Mammary epithelial cell (primary cell): ENCODE data around the gene ACADM.
"Not testable (repeated sequence)": the region's sequence is repeated elsewhere in the genome, so short reads cannot be mapped to it uniquely, and the experiment has no call there.

Source experiments
- EZH2 ChIP-seq: IDR thresholded peaks from 2 replicates; pipeline ENCODE4 v1.6.1; 2012; ENCODE audit warnings: low read length, inconsistent platforms, borderline replicate concordance
- TF ChIP-seq, protein P1 (sequence below), 2 donors: IDR thresholded peaks in 1 of 2; conservative IDR thresholded peaks in 1 of 2; 2 replicates each; pipeline ENCODE4 v1.5.1; 2011 to 2012; ENCODE audit warnings: inconsistent platforms in 2 of 2, low read length in 2 of 2, mild to moderate bottlenecking in 2 of 2, control low read depth in 1 of 2, low read depth in 1 of 2; ENCODE audit not compliant: insufficient read depth in 1 of 2; ENCODE audit errors: extremely low read depth in 1 of 2

DNA sequence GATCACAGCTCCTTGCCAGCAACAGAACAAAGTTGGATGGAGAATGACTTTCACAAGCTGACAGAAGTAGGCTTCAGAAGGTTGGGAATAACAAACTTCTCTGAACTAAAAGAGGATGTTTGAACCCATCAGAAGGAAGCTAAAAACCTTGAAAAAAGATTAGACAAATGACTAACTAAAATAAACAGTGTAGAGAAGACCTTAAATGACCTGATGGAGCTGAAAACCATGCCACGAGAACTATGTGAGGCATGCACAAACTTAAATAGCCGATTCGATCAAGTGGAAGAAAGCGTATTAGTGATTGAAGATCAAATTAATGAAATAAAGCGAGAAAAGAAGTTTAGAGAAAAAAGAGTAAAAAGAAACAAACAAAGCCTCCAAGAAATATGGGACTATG, 54.2 kb downstream of the ACADM start:
- not testable (repeated sequence) for TF ChIP-seq EZH2
- TF ChIP-seq, protein P1, sequence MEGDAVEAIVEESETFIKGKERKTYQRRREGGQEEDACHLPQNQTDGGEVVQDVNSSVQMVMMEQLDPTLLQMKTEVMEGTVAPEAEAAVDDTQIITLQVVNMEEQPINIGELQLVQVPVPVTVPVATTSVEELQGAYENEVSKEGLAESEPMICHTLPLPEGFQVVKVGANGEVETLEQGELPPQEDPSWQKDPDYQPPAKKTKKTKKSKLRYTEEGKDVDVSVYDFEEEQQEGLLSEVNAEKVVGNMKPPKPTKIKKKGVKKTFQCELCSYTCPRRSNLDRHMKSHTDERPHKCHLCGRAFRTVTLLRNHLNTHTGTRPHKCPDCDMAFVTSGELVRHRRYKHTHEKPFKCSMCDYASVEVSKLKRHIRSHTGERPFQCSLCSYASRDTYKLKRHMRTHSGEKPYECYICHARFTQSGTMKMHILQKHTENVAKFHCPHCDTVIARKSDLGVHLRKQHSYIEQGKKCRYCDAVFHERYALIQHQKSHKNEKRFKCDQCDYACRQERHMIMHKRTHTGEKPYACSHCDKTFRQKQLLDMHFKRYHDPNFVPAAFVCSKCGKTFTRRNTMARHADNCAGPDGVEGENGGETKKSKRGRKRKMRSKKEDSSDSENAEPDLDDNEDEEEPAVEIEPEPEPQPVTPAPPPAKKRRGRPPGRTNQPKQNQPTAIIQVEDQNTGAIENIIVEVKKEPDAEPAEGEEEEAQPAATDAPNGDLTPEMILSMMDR (conservative IDR thresholded peaks at IDR 0.05 in 1 of 2, IDR thresholded peaks at IDR 0.05 in 1 of 2; ENCODE audit: extremely low read depth in 1 of 2, insufficient read depth in 1 of 2, low read depth in 1 of 2, low read length in 2 of 2), result not testable (repeated sequence)
